IMR-90 (cell line): ENCODE data around the gene PGA5. TPM values are rescaled to one million over a fixed set of nuclear protein-coding genes. Genes with fewer than 3 reads are reported as not detected.
"Not testable (repeated sequence)": the region's sequence is repeated elsewhere in the genome, so short reads cannot be mapped to it uniquely, and the experiment has no call there.

ENCODE experiments used
- ATAC-seq: fragments of 200-7000 bp; cut with Tn5 transposase; 2 replicates; pipeline ENCODE4 v1.9.1; 2020; ENCODE audit warnings: low read depth, mild to moderate bottlenecking, moderate library complexity
- BruUV-seq: library from RNA; stranded (reverse); fragments of 400-500 nt; replicated peaks from 2 replicates; lab custom pipeline; 2021; lab: Mats Ljungman, UMichigan
- CTCF ChIA-PET: fragments of 300-600 bp; formaldehyde crosslinking; extraction: SDS; loops from one replicate; lab custom pipeline; 2021; ENCODE audit warnings: antibody characterized with exemption; lab: Yijun Ruan, JAX
- POLR2A ChIA-PET: fragments of 300-600 bp; sonication (Branson Sonifier 250); formaldehyde crosslinking; loops from one replicate; lab custom pipeline; 2022; ENCODE audit warnings: antibody characterized with exemption; ENCODE audit not compliant: unreplicated experiment; lab: Charles Lee
- DNase-seq: peaks from one replicate; pipeline ENCODE4 v3.0.0; 2013
- H2AFZ ChIP-seq: replicated peaks from 2 replicates; pipeline ENCODE3; 2013; ENCODE audit warnings: low read length, mild to moderate bottlenecking; ENCODE audit not compliant: poor library complexity
- H2AK5ac ChIP-seq: 2 replicates; pipeline ENCODE4 v1.6.1; 2013; ENCODE audit warnings: low read depth, low read length, inconsistent platforms
- H2AK9ac ChIP-seq: replicated peaks from 2 replicates; pipeline ENCODE3; 2013; ENCODE audit warnings: mild to moderate bottlenecking, low read depth, low read length, moderate library complexity; ENCODE audit not compliant: poor library complexity
- H2BK120ac ChIP-seq: 2 replicates; pipeline ENCODE4 v1.6.1; 2013; ENCODE audit warnings: low read depth, low read length, inconsistent platforms
- H2BK15ac ChIP-seq: 3 replicates; pipeline ENCODE4 v1.6.1; 2013; ENCODE audit warnings: low read depth, low read length, inconsistent platforms
- H2BK20ac ChIP-seq: 2 replicates; pipeline ENCODE4 v1.6.1; 2013; ENCODE audit warnings: low read depth, mild to moderate bottlenecking, inconsistent platforms, low read length, moderate library complexity
- H2BK5ac ChIP-seq: 2 replicates; pipeline ENCODE4 v1.6.1; 2013; ENCODE audit warnings: mild to moderate bottlenecking, low read depth, low read length, inconsistent platforms; ENCODE audit not compliant: poor library complexity, severe bottlenecking
- H3K14ac ChIP-seq: replicated peaks from 2 replicates; pipeline ENCODE4 v1.6.1; 2013; ENCODE audit warnings: low read depth, low read length, inconsistent platforms
- H3K18ac ChIP-seq: 2 replicates; pipeline ENCODE4 v1.6.1; 2013; ENCODE audit warnings: low read depth, low read length, control low read depth
- H3K23ac ChIP-seq: 2 replicates; pipeline ENCODE4 v1.6.1; 2013; ENCODE audit warnings: low read depth, low read length, inconsistent platforms
- H3K27ac ChIP-seq: 2 replicates; pipeline ENCODE4 v1.5.1; 2013; ENCODE audit warnings: mild to moderate bottlenecking, control low read depth, low read length; ENCODE audit not compliant: insufficient read depth
- H3K27me3 ChIP-seq: 2 replicates; pipeline ENCODE4 v1.6.1; 2013; ENCODE audit warnings: low read length; ENCODE audit not compliant: control insufficient read depth, insufficient read depth
- H3K36me3 ChIP-seq: 2 replicates; pipeline ENCODE4 v1.6.1; 2013; ENCODE audit warnings: low read length, mixed read lengths; ENCODE audit not compliant: control insufficient read depth, insufficient read depth
- H3K4ac ChIP-seq: 2 replicates; pipeline ENCODE4 v1.6.1; 2013; ENCODE audit warnings: low read depth, low read length, inconsistent platforms
- H3K4me1 ChIP-seq: 2 replicates; pipeline ENCODE4 v1.6.1; 2013; ENCODE audit warnings: low read length, mixed read lengths; ENCODE audit not compliant: control insufficient read depth, insufficient read depth
- H3K4me2 ChIP-seq: 2 replicates; pipeline ENCODE4 v1.6.1; 2013; ENCODE audit warnings: low read depth, mild to moderate bottlenecking, control low read depth, low read length, moderate library complexity
- H3K4me3 ChIP-seq: 2 replicates; pipeline ENCODE4 v1.5.1; 2013; ENCODE audit warnings: low read depth, mild to moderate bottlenecking, control low read depth, low read length, moderate library complexity; ENCODE audit not compliant: insufficient read depth
- H3K56ac ChIP-seq: 2 replicates; pipeline ENCODE4 v1.6.1; 2013; ENCODE audit warnings: low read length, inconsistent platforms; ENCODE audit not compliant: insufficient read depth; ENCODE audit errors: extremely low read depth
- H3K79me1 ChIP-seq, 2 experiments: 2 replicates each; pipeline ENCODE4 v1.6.1; 2013; ENCODE audit warnings: low read length in 2 of 2, inconsistent platforms in 1 of 2, low read depth in 1 of 2
- H3K9ac ChIP-seq: 2 replicates; pipeline ENCODE4 v1.6.1; 2013; ENCODE audit warnings: low read depth, low read length, control low read depth
- H3K9me1 ChIP-seq: 2 replicates; pipeline ENCODE4 v1.6.1; 2013; ENCODE audit warnings: low read length, inconsistent platforms; ENCODE audit not compliant: insufficient read depth
- H3K9me3 ChIP-seq: 2 replicates; pipeline ENCODE4 v1.6.1; 2013; ENCODE audit warnings: low read length; ENCODE audit not compliant: control insufficient read depth, insufficient read depth
- H4K20me1 ChIP-seq: 2 replicates; pipeline ENCODE4 v1.6.1; 2013; ENCODE audit warnings: low read length, inconsistent platforms; ENCODE audit not compliant: insufficient read depth
- H4K5ac ChIP-seq: 2 replicates; pipeline ENCODE4 v1.6.1; 2013; ENCODE audit warnings: mild to moderate bottlenecking, low read depth, low read length, control low read depth
- H4K8ac ChIP-seq, 2 experiments: 2 replicates each; pipeline ENCODE4 v1.6.1; 2013; ENCODE audit warnings: low read depth in 2 of 2, low read length in 2 of 2, control low read depth in 1 of 2, inconsistent platforms in 1 of 2
- H4K91ac ChIP-seq: 2 replicates; pipeline ENCODE4 v1.6.1; 2013; ENCODE audit warnings: low read depth, low read length, inconsistent platforms; ENCODE audit not compliant: insufficient read depth
- WGBS, 2 experiments: methylation state at CpG; one replicate each; pipeline versions ENCODE4 v1.1.5 to v1.1.7; 2013; ENCODE audit warnings: missing lambda C conversion rate in 2 of 2; ENCODE audit not compliant: insufficient read length in 1 of 2; ENCODE audit errors: extremely low coverage in 2 of 2; 5-methylcytosine and 5-hydroxymethylcytosine counted together
- dilution Hi-C: fragments of 300-500 bp; cut with HindIII; formaldehyde crosslinking; loops from one replicate; pipeline ENCODE4 v1.14.3; 2018; ENCODE audit warnings: low sequenced_read_pairs; ENCODE audit not compliant: unreplicated experiment
- in situ Hi-C: fragments of 300-500 bp; cut with MboI; formaldehyde crosslinking; loops from 3 replicates; pipeline ENCODE4 v1.14.3; 2019; ENCODE audit warnings: low sequenced_read_pairs, inconsistent platforms, mixed read lengths
- intact Hi-C: fragments of 100-400 bp; cut with micrococcal nuclease; formaldehyde crosslinking; loops from 2 replicates; pipeline ENCODE4 v1.10.0; 2022
- polyA plus RNA-seq, 3 experiments: library from polyadenylated mRNA; depleted of rRNA; stranded (reverse); fragments of >200 nt; gene quantifications; 2 replicates each; pipeline ENCODE4 v1.2.3, GENCODE V29; 2012; ENCODE audit warnings: low replicate concordance in 1 of 3
- total RNA-seq: library from RNA; depleted of rRNA; stranded (reverse); fragments of >200 nt; gene quantifications from 2 replicates; pipeline ENCODE4 v1.2.3, GENCODE V29; 2012

PGA5 gene
- total and polyA plus RNA-seq, 2 of the 4 experiments (the other 2 are of a cell fraction) = not detected

DNA sequence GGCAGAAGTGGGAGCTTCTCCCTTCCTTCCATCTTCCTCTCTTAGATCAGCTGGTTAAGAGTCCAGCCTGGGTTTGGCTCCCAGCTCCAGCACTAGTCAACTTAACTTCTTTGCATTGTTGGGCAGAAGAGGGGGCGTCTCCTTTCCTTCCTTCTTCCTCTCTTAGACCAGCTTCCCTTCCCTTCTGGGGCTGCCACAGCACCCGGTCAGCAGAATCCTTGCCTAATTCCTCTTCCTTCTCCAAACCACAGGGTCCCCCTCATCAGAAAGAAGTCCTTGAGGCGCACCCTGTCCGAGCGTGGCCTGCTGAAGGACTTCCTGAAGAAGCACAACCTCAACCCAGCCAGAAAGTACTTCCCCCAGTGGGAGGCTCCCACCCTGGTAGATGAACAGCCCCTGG is 18.3 kb upstream of the PGA5 start:
- intact Hi-C loops, H3K14ac ChIP-seq, H3K4me3 ChIP-seq, H2BK5ac ChIP-seq, H3K36me3 ChIP-seq, H2BK15ac ChIP-seq, H3K9me3 ChIP-seq, H4K5ac ChIP-seq, H3K9me1 ChIP-seq, H4K91ac ChIP-seq, H3K4ac ChIP-seq, H3K9ac ChIP-seq, POLR2A ChIA-PET, H3K56ac ChIP-seq, H3K4me1 ChIP-seq, H3K79me1 ChIP-seq, H4K8ac ChIP-seq, BruUV-seq, H3K18ac ChIP-seq, in situ Hi-C loops, H2BK20ac ChIP-seq, dilution Hi-C loops, H3K23ac ChIP-seq, DNase-seq, H3K27ac ChIP-seq, H3K4me2 ChIP-seq, H4K20me1 ChIP-seq, H3K27me3 ChIP-seq, H2AK5ac ChIP-seq, H2AFZ ChIP-seq, CTCF ChIA-PET, H2BK120ac ChIP-seq, H2AK9ac ChIP-seq, ATAC-seq: not testable (repeated sequence)
- no CpG with 5 or more reads among the region's 5 CpGs for WGBS, 2 experiments

DNA sequence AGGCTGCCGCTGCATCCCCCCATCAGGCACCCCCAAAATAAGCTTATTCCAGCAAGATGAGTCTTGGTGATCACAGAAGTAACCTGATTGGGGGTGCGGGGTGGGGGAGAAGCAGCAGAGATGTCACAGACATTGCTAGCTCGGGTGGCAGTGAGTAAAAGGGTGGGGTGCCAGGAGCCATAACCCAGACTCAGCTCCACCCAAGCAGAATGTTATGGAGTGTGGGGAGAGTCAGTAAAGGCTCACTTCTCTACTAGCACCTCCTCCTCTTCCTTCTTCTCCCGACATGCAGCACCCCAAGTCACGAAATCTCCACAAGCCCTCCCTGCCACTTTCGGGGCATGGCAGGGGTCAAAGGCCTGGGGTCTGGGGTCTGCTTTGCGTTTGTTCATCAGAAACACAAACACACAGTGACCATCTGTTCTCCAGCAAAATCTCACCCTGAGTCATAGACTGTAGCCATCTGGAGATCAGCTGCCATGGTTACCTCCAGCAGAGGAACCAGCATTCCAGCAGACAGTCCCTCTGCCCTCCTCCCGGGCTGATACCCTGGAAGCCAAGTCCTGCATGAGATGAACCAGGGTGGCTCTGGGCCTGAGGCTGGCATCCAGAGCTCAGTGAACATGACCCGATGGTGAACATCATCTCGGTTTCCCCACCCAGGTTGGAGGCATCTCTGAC is 14.4 kb upstream of the PGA5 start:
- H4K20me1 ChIP-seq, H3K27ac ChIP-seq, H3K4me2 ChIP-seq, H2BK120ac ChIP-seq, H3K4me3 ChIP-seq, H3K9me3 ChIP-seq, H3K4ac ChIP-seq, H3K27me3 ChIP-seq, H3K23ac ChIP-seq, dilution Hi-C loops, H3K14ac ChIP-seq, POLR2A ChIA-PET, in situ Hi-C loops, H3K4me1 ChIP-seq, H2BK5ac ChIP-seq, H3K9ac ChIP-seq, H3K9me1 ChIP-seq, H4K5ac ChIP-seq, H2AFZ ChIP-seq, H3K36me3 ChIP-seq, H2AK5ac ChIP-seq, CTCF ChIA-PET, DNase-seq, intact Hi-C loops, H3K79me1 ChIP-seq, BruUV-seq, H2BK15ac ChIP-seq, H2BK20ac ChIP-seq, H2AK9ac ChIP-seq, H4K8ac ChIP-seq, H4K91ac ChIP-seq, H3K18ac ChIP-seq, H3K56ac ChIP-seq: not testable (repeated sequence)
- no CpG with 5 or more reads among the region's 10 CpGs for WGBS, 2 experiments
- ATAC-seq = peak; percentile 90
